MM.1S (cell line): Measurements from ENCODE around the gene PRKCB.

Source experiments
- DNase-seq: peaks from one replicate; pipeline ENCODE4 v3.0.0-alpha.2; 2015
- H2AFZ ChIP-seq: fragments of 300-600 bp; sonication (generic); 2 replicates; pipeline ENCODE4 v1.6.0; 2016; ENCODE audit warnings: antibody characterized with exemption, low read length
- H3F3A ChIP-seq: fragments of 300-600 bp; sonication (generic); 2 replicates; pipeline ENCODE4 v1.6.1; 2016; ENCODE audit warnings: mild to moderate bottlenecking, antibody characterized with exemption, low read length, moderate library complexity, mixed read lengths; ENCODE audit not compliant: insufficient read depth
- H3K27ac ChIP-seq: fragments of 300-600 bp; sonication (generic); 2 replicates; pipeline ENCODE4 v1.5.1; 2016; ENCODE audit warnings: mild to moderate bottlenecking, low read length
- H3K27me3 ChIP-seq: fragments of 300-600 bp; sonication (generic); replicated peaks from 2 replicates; pipeline ENCODE4 v1.6.0; 2016; ENCODE audit warnings: low read length; ENCODE audit not compliant: insufficient read depth
- H3K36me3 ChIP-seq: fragments of 300-600 bp; sonication (generic); replicated peaks from 2 replicates; pipeline ENCODE4 v1.6.1; 2016; ENCODE audit warnings: mild to moderate bottlenecking, low read length, mixed read lengths; ENCODE audit not compliant: insufficient read depth
- H3K4me1 ChIP-seq: fragments of 300-600 bp; sonication (generic); 2 replicates; pipeline ENCODE4 v1.6.1; 2016; ENCODE audit warnings: low read length, mixed read lengths
- H3K4me2 ChIP-seq: fragments of 300-600 bp; sonication (generic); 2 replicates; pipeline ENCODE4 v1.6.0; 2016; ENCODE audit warnings: low read depth, low read length
- H3K4me3 ChIP-seq: fragments of 300-600 bp; sonication (generic); 2 replicates; pipeline ENCODE4 v1.5.1; 2016; ENCODE audit warnings: low read length, mixed read lengths
- H3K79me2 ChIP-seq: fragments of 300-600 bp; sonication (generic); 2 replicates; pipeline ENCODE4 v1.6.1; 2016; ENCODE audit warnings: mixed run types, low read length, mixed read lengths
- H3K9ac ChIP-seq: fragments of 300-600 bp; sonication (generic); 2 replicates; pipeline ENCODE4 v1.6.1; 2016; ENCODE audit warnings: low read length, mixed read lengths
- H3K9me2 ChIP-seq: fragments of 300-600 bp; sonication (generic); replicated peaks from 2 replicates; pipeline ENCODE4 v1.6.1; 2016; ENCODE audit warnings: mild to moderate bottlenecking, low read length, mixed read lengths; ENCODE audit not compliant: insufficient read depth
- H3K9me3 ChIP-seq: fragments of 300-600 bp; sonication (generic); replicated peaks from 2 replicates; pipeline ENCODE4 v1.6.1; 2016; ENCODE audit warnings: mild to moderate bottlenecking, low read length, mixed read lengths; ENCODE audit not compliant: insufficient read depth
- H4K20me1 ChIP-seq: fragments of 300-600 bp; sonication (generic); 2 replicates; pipeline ENCODE4 v1.6.1; 2016; ENCODE audit warnings: mild to moderate bottlenecking, low read length, moderate library complexity, mixed read lengths; ENCODE audit not compliant: insufficient read depth
- EZH2 ChIP-seq: fragments of 300-600 bp; sonication (generic); optimal IDR thresholded peaks from 2 replicates; pipeline ENCODE3; 2017; ENCODE audit warnings: low read depth, mild to moderate bottlenecking, antibody characterized with exemption, low read length, mixed read lengths
- EZH2phosphoT487 ChIP-seq: fragments of 300-600 bp; sonication (generic); IDR thresholded peaks from 2 replicates; pipeline ENCODE4 v1.6.1; 2018; ENCODE audit warnings: antibody characterized with exemption, low read length
- TF ChIP-seq, protein P1 (sequence below): fragments of 300-600 bp; sonication (generic); IDR thresholded peaks from 2 replicates; pipeline ENCODE4 v1.5.1; 2016; ENCODE audit warnings: antibody characterized with exemption, low read length, mixed read lengths

Gene PRKCB

DNA sequence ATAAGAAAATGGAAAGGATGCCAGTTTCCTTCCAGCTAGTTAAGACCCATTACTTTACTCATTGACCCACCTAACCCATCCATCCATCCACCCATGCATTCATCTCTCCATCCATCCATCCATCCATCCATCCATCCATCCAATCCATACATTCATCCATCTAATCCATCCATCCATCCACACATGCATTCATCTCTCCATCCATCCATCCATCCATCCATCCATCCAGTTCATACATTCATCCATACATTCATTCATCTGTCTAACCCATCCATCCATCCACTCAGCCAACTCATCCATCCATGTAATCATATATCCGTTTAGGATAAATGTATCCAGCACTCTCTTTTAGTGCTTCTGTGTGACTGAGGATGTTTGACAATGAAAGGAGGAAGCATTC lies 241.5 kb downstream of the PRKCB start:
- Histone ChIP-seq H3F3A (no peaks in the 10 kb centered on the region), H2AFZ (no peak overlapping the region), H3K27ac (no peak overlapping the region), H3K9me2 (no peaks in the 10 kb centered on the region), H4K20me1 (no peaks in the 10 kb centered on the region), H3K9me3 (no peaks in the 10 kb centered on the region), H3K4me3 (no peak overlapping the region), H3K9ac (no peak overlapping the region), H3K36me3 (no peaks in the 10 kb centered on the region), H3K27me3 (no peaks in the 10 kb centered on the region), H3K4me2 (no peak overlapping the region), H3K79me2 (no peaks in the 10 kb centered on the region), H3K4me1 (no peaks in the 10 kb centered on the region)
- no peak for TF ChIP-seq EZH2
- TF ChIP-seq, protein P1, sequence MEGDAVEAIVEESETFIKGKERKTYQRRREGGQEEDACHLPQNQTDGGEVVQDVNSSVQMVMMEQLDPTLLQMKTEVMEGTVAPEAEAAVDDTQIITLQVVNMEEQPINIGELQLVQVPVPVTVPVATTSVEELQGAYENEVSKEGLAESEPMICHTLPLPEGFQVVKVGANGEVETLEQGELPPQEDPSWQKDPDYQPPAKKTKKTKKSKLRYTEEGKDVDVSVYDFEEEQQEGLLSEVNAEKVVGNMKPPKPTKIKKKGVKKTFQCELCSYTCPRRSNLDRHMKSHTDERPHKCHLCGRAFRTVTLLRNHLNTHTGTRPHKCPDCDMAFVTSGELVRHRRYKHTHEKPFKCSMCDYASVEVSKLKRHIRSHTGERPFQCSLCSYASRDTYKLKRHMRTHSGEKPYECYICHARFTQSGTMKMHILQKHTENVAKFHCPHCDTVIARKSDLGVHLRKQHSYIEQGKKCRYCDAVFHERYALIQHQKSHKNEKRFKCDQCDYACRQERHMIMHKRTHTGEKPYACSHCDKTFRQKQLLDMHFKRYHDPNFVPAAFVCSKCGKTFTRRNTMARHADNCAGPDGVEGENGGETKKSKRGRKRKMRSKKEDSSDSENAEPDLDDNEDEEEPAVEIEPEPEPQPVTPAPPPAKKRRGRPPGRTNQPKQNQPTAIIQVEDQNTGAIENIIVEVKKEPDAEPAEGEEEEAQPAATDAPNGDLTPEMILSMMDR, result no peak
- TF ChIP-seq EZH2phosphoT487, result no peak
- DNase-seq, result no peak

DNA sequence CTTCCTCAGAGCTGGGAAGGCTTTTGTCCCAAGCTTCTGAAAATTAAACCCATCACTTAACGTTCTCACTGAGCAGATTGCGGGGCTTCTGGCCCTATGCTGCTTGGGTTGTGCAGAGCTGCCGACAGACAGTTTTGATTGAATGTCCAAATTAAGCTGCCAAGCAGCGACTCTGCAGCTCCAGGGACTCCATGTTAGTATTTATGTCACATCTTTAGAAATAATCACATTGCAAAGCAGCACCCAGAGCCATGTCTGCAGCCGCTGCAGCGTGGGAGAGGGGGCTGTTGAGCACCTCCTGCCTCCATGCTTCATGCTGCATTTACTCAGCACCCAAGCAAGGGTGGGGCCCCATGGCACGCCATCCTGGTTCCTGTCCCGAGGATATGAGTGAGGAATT lies 242.2 kb downstream of the PRKCB start:
- Histone ChIP-seq H3K9me3 (no peaks in the 10 kb centered on the region), H2AFZ (no peak overlapping the region), H3F3A (no peaks in the 10 kb centered on the region), H3K4me3 (no peak overlapping the region), H3K4me1 (no peaks in the 10 kb centered on the region), H3K4me2 (no peak overlapping the region), H4K20me1 (no peaks in the 10 kb centered on the region), H3K27ac (no peak overlapping the region), H3K9ac (no peak overlapping the region), H3K36me3 (no peaks in the 10 kb centered on the region), H3K27me3 (no peaks in the 10 kb centered on the region), H3K79me2 (no peaks in the 10 kb centered on the region), H3K9me2 (no peaks in the 10 kb centered on the region)
- TF ChIP-seq EZH2 (no peak), EZH2phosphoT487 (no peak)
- TF ChIP-seq, protein P1, result no peak
- DNase-seq, result no peak

DNA sequence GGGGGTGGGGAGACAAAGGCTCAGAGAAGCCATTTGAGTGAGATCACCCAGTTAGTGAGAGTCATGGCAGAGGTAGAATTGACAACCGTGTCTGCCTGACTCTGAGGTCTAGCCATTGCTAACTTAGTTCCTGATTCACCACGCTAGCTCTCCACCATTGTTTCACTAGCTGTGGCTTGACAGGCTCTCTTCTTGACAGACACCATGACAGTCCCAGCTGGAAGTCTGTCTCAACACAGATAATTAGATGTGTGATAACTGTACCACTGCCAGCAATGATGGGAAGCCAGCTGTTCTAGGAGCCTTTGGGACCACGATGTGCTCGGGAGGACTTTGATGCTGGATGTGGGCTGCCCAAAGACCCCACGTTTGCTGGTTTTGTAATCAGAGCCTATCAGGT lies 249.9 kb downstream of the PRKCB start:
- Histone ChIP-seq H3K36me3 (no peaks in the 10 kb centered on the region), H3K27me3 (no peaks in the 10 kb centered on the region), H3F3A (no peaks in the 10 kb centered on the region), H3K4me2 (no peak overlapping the region), H3K79me2 (no peaks in the 10 kb centered on the region), H3K4me1 (no peaks in the 10 kb centered on the region), H3K9me2 (no peaks in the 10 kb centered on the region), H3K9me3 (no peaks in the 10 kb centered on the region), H3K4me3 (no peak overlapping the region), H4K20me1 (no peaks in the 10 kb centered on the region), H3K9ac (no peak overlapping the region), H3K27ac (no peak overlapping the region), H2AFZ (no peak overlapping the region)
- TF ChIP-seq EZH2, result no peak
- TF ChIP-seq, protein P1, result no peak
- DNase-seq, result no peak
